G401 (cell line): ENCODE measurements around the gene C6orf136. TPM values are rescaled to one million over a fixed set of nuclear protein-coding genes. Genes with fewer than 3 reads are reported as not detected.

Source experiments
- DNase-seq: peaks from one replicate; pipeline ENCODE4 v3.0.0-alpha.2; 2015; ENCODE audit warnings: low spot score
- in situ Hi-C: cut with HindIII; loops from 2 replicates; pipeline ENCODE4 v1.10.0; 2016; ENCODE audit warnings: low sequenced_read_pairs, mixed read lengths
- total RNA-seq: library from RNA; depleted of rRNA; stranded (reverse); fragments of >200 nt; shearing (Covaris generic); gene quantifications from 2 replicates; pipeline ENCODE4 v1.2.3, GENCODE V29; 2014

The C6orf136 gene
- total RNA-seq, 1 experiment from 2014 or later: 11.7 TPM

DNA sequence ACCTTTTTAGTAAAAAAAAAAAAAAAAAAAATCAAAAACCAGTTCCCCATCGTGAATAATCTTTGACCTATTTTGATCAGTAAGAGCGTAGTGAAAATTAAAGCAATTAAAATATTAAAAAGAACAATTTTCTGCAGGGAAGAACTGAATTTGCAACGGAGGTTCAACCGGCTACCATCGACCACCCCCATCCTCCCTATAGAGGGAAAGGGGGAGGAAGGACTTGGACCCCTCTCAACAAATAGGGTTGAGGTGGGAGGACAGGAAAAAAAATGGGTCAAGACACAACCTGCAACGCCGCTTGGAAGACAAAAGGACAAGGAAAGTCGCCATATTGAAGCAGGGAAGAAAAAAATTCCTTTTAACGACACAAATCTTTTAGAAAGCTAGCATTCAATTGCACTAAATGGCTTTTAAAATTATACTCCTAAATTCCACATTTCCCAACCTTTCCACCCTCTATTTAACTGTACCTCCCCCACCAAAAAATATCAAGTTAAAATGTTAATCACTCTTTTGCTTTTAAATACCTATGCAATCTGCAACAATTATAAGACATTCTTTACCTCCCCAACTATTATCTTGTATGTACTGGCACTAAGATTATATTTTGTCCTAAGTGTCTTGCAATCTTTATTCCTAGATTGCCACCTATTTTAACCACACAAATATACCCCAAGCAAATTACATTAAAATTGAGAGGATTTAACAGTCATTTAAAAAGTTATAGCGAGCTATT is 31.5 kb upstream of the C6orf136 start:
- DNase-seq: peak; percentile 86
- in situ Hi-C loops: no loop called here

GRCh38 chr6:30615958-30616810 is 30.7 kb upstream of the C6orf136 start:
- in situ Hi-C loops: no loop called here
- DNase-seq: peak; percentile 76

- peak; percentile 100 for DNase-seq
- in situ Hi-C loops: no loop called here
These were observed 29.9 kb upstream of the C6orf136 start, which contains the start of gene PPP1R10 for GRCh38 chr6:30616811-30617564. TSS of gene PPP1R10 (minus strand) at chr6:30617243. CDS start at chr6:30609944, 7,299 bp downstream.

DNA sequence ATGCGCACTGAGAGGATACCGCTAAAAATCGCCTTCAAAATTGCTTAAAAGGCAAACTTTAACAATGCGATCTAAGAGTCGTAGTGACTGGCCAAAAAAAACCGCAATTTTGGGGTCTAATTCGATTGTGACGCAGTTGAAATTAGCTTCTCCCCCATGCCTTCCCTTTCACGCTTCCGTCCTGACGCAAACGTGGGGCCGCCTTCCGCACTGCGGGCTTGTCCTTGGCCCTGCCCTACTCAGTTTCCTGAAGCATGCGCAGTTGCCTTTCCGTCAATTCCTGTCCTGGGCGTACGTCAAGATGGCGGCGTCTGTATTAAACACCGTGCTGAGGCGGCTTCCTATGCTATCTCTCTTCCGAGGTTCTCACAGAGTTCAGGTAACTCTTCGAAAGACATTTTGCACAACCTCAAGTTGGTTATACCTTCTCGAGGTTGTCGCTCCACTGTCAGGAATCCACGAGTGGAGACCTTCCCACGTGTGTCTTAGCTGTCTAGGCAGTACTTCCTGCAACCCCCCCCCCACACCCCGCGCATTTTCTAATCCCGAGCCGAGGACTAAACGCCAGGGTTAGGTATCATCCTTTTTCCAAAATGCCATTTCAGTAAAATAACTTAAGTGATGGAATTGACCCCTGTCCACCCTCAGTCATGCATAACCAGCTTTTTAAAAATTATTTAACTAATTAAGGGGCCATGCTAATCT is 29.2 kb upstream of the C6orf136 start, which contains the start of gene MRPS18B:
MRPS18B (plus strand) TSS at position 276 of the 705 bp plus-strand sequence; CDS start at position 302, 26 bp downstream.
- in situ Hi-C loops: no loop called here

DNA sequence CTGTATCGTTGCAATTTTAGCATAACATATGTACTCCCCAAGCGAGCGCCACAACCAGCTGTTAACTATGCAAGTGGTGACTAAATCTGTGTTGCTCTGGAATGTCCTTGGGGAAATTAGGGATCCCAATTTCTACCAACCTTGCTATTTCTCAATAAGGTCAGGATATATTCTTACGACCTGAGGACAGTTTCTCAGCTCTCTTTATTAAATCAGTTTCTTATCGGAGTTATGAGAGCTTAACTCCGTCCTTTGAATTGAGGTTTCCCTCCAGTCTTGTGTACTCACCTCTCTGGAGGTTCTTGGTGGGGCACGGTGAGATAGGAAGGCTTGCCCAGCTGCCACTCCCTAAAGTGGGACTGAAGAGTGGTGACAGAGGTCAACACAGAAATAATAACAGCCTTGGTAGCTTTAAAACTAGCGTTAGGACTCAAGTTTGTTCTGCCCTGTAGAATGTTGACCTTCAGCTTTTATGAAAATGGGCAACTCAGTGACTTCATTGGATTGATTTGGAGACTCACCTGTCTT is 28.6 kb upstream of the C6orf136 start:
- DNase-seq: no peak

More for the DNA sequence above, 29.2 kb upstream of the C6orf136 start, which contains the start of gene MRPS18B:
- peak; percentile 99 for DNase-seq

DNA sequence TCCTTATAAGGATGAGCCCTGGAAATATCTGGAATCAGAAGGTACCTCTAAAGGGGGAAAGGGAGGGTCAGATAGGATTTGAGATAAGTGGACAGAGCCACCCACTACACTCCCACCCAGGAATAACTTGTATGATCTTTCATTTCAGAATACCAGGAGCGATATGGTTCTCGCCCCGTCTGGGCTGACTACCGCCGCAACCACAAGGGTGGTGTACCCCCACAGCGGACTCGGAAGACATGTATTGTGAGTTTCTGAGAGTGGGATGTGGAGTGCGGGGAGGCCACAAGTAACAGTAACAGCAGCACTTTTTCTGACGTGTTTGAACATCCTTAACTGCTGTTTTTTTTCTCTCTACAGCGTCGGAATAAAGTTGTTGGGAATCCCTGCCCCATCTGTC is 27.4 kb upstream of the C6orf136 start:
- in situ Hi-C loops: no loop called here
- no peak for DNase-seq

More for the DNA sequence above, 28.6 kb upstream of the C6orf136 start:
- in situ Hi-C loops: no loop called here

- in situ Hi-C loops: no loop called here
- DNase-seq: no peak
These were observed 21.4 kb upstream of the C6orf136 start for GRCh38 chr6:30625511-30625910.

GRCh38 chr6:30626484-30627366 is 20.2 kb upstream of the C6orf136 start, which contains the start of gene ATAT1:
TSS of gene ATAT1 (plus strand) at chr6:30626874.
- in situ Hi-C loops: no loop called here
- DNase-seq: peak; percentile 89

DNA sequence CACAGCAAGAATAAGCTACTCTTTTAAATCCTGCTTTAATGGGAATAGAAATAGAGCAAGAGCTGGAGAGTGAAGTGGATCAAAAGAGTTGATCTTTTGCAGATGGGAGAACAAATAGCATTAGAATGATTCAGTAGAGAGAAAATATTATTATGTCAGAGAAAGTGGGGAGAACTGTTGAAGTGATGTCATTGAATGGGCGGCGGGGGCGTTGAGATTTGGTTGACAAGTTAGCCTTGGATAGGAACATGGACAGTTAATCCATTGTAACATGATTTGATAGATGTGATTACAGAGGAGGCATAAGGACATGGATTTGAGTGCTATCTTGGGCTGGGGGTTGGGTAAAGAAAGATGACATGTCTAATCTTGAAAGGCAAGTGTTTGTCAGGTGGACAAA is 11.1 kb upstream of the C6orf136 start:
- DNase-seq: no peak
- in situ Hi-C loops: no loop called here

DNA sequence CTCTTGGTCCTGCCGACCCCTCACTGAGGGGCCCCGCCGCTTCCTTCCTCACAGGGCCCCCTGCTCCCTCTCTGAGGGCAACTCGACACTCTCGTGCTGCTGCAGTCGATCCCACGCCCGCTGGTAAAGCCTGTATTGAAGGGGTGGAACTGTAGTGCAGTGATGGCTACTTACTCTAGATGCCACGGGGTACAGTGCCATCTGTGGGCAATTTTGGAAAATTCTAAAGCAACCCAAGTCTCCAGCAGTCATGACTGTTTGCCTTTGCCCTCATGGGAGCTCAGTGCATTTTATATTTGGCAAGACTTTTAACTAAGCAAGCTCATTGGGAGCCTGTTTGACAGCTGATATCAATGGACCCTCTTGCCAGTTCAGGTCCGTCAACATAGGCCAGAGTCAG is 6.5 kb upstream of the C6orf136 start:
- in situ Hi-C loops: no loop called here
- no peak for DNase-seq

- in situ Hi-C loops: no loop called here
These were observed 5.9 kb upstream of the C6orf136 start for GRCh38 chr6:30641048-30641447.

GRCh38 chr6:30643656-30644055 is 3.3 kb upstream of the C6orf136 start:
- DNase-seq: no peak
- in situ Hi-C loops: no loop called here

More at GRCh38 chr6:30641048-30641447, 5.9 kb upstream of the C6orf136 start:
- no peak for DNase-seq

DNA sequence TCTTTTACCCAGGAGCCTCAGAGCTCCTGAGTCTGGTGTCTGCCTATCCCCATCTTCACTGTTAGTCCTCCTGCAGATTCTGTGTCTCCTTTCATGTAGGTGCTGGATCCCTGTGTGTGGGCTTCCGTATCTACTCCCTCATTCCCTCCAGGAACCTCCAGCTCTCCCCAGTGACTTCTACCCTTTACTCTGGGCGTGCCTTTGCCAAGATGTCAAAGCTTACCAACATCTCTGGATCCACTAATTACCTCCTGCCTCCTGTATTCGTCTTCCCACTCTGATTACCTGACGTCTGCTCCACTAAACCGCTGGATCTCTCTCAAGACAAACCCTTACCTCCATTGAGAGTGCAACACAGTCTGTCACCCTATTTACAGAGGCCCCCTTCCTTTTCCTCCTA is 2.2 kb upstream of the C6orf136 start:
- in situ Hi-C loops: no loop called here
- no peak for DNase-seq

- DNase-seq: peak; percentile 10
- in situ Hi-C loops: no loop called here
These were observed 944 bp upstream of the C6orf136 start for GRCh38 chr6:30645989-30646388.

DNA sequence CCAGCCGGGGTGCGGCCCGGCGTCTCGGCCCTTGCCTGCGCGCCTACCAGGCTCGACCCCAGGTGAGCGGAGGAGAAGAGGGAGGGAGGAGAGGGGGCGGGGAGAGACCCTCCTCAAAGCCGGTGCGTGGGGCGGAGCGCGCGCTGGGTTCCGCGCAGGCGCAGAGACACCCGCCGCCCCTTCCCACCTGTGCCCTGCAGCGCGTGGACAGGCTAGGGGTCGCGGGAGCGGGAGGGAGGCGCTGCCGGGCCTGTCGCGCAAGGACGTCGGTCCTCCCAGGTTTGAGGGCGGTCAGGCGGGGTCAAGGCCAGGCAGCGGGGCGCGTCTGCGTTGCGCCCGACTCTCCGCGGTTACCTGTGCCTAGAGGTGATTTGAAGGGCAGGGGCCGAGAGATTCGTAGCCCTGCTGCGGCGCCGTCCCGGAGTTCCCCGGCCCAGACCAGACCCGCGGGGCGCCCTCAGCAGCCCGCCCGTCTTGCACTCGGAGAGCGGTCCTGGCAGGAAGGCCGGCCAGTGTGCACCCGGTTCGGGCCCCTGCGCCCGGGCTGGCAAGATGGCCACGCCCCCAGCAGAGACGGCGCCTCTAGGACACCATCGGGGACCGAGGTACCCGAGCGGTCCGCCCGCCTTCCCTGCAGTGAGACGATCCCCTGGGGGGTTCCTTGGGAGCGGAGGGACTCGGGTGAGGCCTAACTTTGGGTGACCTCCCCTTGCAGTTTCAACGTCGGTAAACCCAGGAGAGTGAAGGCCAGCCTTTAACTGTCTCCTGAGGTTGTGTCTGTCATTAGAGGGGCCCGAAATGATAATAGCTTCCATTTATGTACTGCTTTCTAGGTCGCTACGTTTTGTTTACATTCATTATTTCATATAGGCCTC is 546 bp downstream of the C6orf136 start:
- in situ Hi-C loops: no loop called here
- peak; percentile 65 for DNase-seq

- DNase-seq: no peak
- in situ Hi-C loops: no loop called here
These were observed 4.2 kb downstream of the C6orf136 start for GRCh38 chr6:30651143-30651542.
